HCT116 (cell line): ENCODE measurements around the gene UBAP2. TPM values are rescaled to one million over a fixed set of nuclear protein-coding genes. Genes with fewer than 3 reads are reported as not detected.

Source experiments
- ATAC-seq: fragments of 200-7000 bp; cut with Tn5 transposase; 2 replicates; pipeline ENCODE4 v1.9.1; 2020; ENCODE audit warnings: mild to moderate bottlenecking, moderate library complexity
- BruUV-seq: library from RNA; stranded (reverse); fragments of 400-500 nt; replicated peaks from 2 replicates; lab custom pipeline; 2021; lab: Mats Ljungman, UMichigan
- CTCF ChIA-PET: fragments of 300-600 bp; sonication (Branson Sonifier 250); formaldehyde crosslinking; loops from one replicate; lab custom pipeline; 2021; ENCODE audit warnings: antibody characterized with exemption; lab: Charles Lee
- POLR2A ChIA-PET: fragments of 300-600, 350-600 bp; sonication (Branson Sonifier 250); formaldehyde crosslinking; loops from one replicate; lab custom pipeline; 2021; ENCODE audit warnings: antibody characterized with exemption; lab: Charles Lee
- RAD21 ChIA-PET, 2 experiments: fragments of 300-600 bp; sonication (Branson Sonifier 250); formaldehyde crosslinking; loops; one replicate each; lab custom pipeline; 2023; ENCODE audit warnings: low total read pairs in 2 of 2; ENCODE audit not compliant: uncharacterized antibody in 2 of 2, unreplicated experiment in 2 of 2, low non-redundant PET in 1 of 2; lab: Charles Lee
- DNase-seq: peaks from one replicate; pipeline ENCODE4 v3.0.0-alpha.2; 2010; ENCODE audit warnings: low read depth, low spot score
- H2AFZ ChIP-seq: fragments of 200-600 bp; shearing (Covaris generic), sonication (generic); 2 replicates; pipeline ENCODE4 v1.6.1; 2017; ENCODE audit warnings: low read depth, mixed run types, mixed read lengths, antibody characterized with exemption, low read length; ENCODE audit not compliant: poor library complexity, severe bottlenecking
- H3K27ac ChIP-seq: 2 replicates; pipeline ENCODE4 v1.5.1; 2012; ENCODE audit warnings: low read depth, low read length
- H3K27me3 ChIP-seq: fragments of 200-600 bp; sonication (generic); 2 replicates; pipeline ENCODE4 v1.6.1; 2016; ENCODE audit warnings: mixed run types, low read length, mixed read lengths; ENCODE audit not compliant: insufficient read depth
- H3K36me3 ChIP-seq, 2 experiments: fragments of 200-500 bp in 1 of 2; fragments of 200-600 bp in 1 of 2; sonication (Bioruptor generic) in 1 of 2; sonication (generic) in 1 of 2; 2 replicates each; pipeline versions ENCODE4 v1.5.1 to v1.6.1; 2014 to 2016; ENCODE audit warnings: low read length in 2 of 2, inconsistent platforms in 1 of 2, mixed read lengths in 1 of 2, mixed run types in 1 of 2; ENCODE audit not compliant: insufficient read depth in 2 of 2, control insufficient read depth in 1 of 2
- H3K4me1 ChIP-seq, 2 experiments: fragments of 200-600 bp in 1 of 2; sonication (generic) in 1 of 2; 2 replicates each; pipeline versions ENCODE4 v1.5.1 to v1.6.1; 2012 to 2017; ENCODE audit warnings: low read length in 2 of 2, inconsistent platforms in 1 of 2, mild to moderate bottlenecking in 1 of 2, mixed read lengths in 1 of 2, mixed run types in 1 of 2, moderate library complexity in 1 of 2; ENCODE audit not compliant: insufficient read depth in 2 of 2, control insufficient read depth in 1 of 2
- H3K4me2 ChIP-seq: fragments of 200-600 bp; sonication (generic); 2 replicates; pipeline ENCODE4 v1.6.1; 2017; ENCODE audit warnings: mixed run types, low read length, mixed read lengths
- H3K4me3 ChIP-seq, 2 experiments: fragments of 200-600 bp in 1 of 2; sonication (generic) in 1 of 2; replicated peaks in 1 of 2; 2 replicates each; pipeline ENCODE4 v1.5.1; 2011 to 2016; ENCODE audit warnings: low read length in 2 of 2, control low read depth in 1 of 2, low read depth in 1 of 2, mild to moderate bottlenecking in 1 of 2, mixed read lengths in 1 of 2, mixed run types in 1 of 2
- H3K79me2 ChIP-seq: fragments of 200-600 bp; sonication (generic); 2 replicates; pipeline ENCODE4 v1.6.1; 2017; ENCODE audit warnings: mild to moderate bottlenecking, mixed run types, low read length, moderate library complexity, mixed read lengths; ENCODE audit not compliant: insufficient read depth
- H3K9ac ChIP-seq: fragments of 200-600 bp; sonication (generic); 2 replicates; pipeline ENCODE4 v1.6.1; 2016; ENCODE audit warnings: low read length, mixed read lengths
- H3K9me2 ChIP-seq: fragments of 200-600 bp; sonication (generic), shearing (Covaris generic); 2 replicates; pipeline ENCODE4 v1.6.1; 2017; ENCODE audit warnings: mixed run types, mild to moderate bottlenecking, moderate library complexity; ENCODE audit not compliant: insufficient read depth
- H3K9me3 ChIP-seq, 2 experiments: fragments of 200-500 bp in 1 of 2; fragments of 200-600 bp in 1 of 2; sonication (Bioruptor generic) in 1 of 2; sonication (generic) in 1 of 2; 2 replicates each; pipeline ENCODE4 v1.6.1; 2014 to 2017; ENCODE audit warnings: low read length in 2 of 2, mixed read lengths in 2 of 2, inconsistent platforms in 1 of 2, low read depth in 1 of 2, mild to moderate bottlenecking in 1 of 2, mixed run types in 1 of 2, moderate library complexity in 1 of 2; ENCODE audit not compliant: control insufficient read depth in 1 of 2, insufficient read depth in 1 of 2
- H4K20me1 ChIP-seq: fragments of 200-600 bp; sonication (generic), shearing (Covaris generic); 2 replicates; pipeline ENCODE4 v1.6.1; 2017; ENCODE audit warnings: mixed run types, mild to moderate bottlenecking, moderate library complexity; ENCODE audit not compliant: insufficient read depth
- ATF3 ChIP-seq: IDR thresholded peaks from 2 replicates; pipeline ENCODE4 v1.6.1; 2012
- CBX3 ChIP-seq: IDR thresholded peaks from 2 replicates; pipeline ENCODE4 v1.6.1; 2012; ENCODE audit warnings: low read depth
- CEBPB ChIP-seq: IDR thresholded peaks from 2 replicates; pipeline ENCODE4 v1.6.1; 2012; ENCODE audit warnings: low read depth
- FOSL1 ChIP-seq: IDR thresholded peaks from 2 replicates; pipeline ENCODE4 v1.6.1; 2012; ENCODE audit warnings: low read depth
- POLR2A ChIP-seq: IDR thresholded peaks from 2 replicates; pipeline ENCODE4 v1.7.0; 2011; ENCODE audit warnings: borderline replicate concordance; ENCODE audit not compliant: insufficient read depth, insufficient read length; ENCODE audit errors: extremely low read depth
- RAD21 ChIP-seq: IDR thresholded peaks from 2 replicates; pipeline ENCODE4 v1.6.1; 2012; ENCODE audit warnings: low read depth, mild to moderate bottlenecking
- REST ChIP-seq: IDR thresholded peaks from 2 replicates; pipeline ENCODE4 v1.6.1; 2012; ENCODE audit warnings: low read depth
- SP1 ChIP-seq: IDR thresholded peaks from 2 replicates; pipeline ENCODE4 v1.6.1; 2012; ENCODE audit warnings: low read depth
- YY1 ChIP-seq: IDR thresholded peaks from 2 replicates; pipeline ENCODE4 v1.6.1; 2011; ENCODE audit warnings: low read length, low read depth, moderate library complexity, mild to moderate bottlenecking; ENCODE audit not compliant: insufficient replicate concordance; ENCODE audit errors: extremely low read depth
- ZFX ChIP-seq: fragments of 450-650 bp; IDR thresholded peaks from 2 replicates; pipeline ENCODE4 v1.6.1; 2017
- ZNF274 ChIP-seq: fragments of 200-500 bp; sonication (Bioruptor generic); IDR thresholded peaks from 2 replicates; pipeline ENCODE4 v1.6.1; 2014; ENCODE audit warnings: mild to moderate bottlenecking, low read depth, low read length, inconsistent platforms
- intact Hi-C: fragments of 100-400 bp; cut with micrococcal nuclease; formaldehyde crosslinking; loops from 2 replicates; pipeline ENCODE4 v1.10.0; 2022
- total RNA-seq: library from RNA; stranded (reverse); gene quantifications from one replicate; pipeline ENCODE4 v1.2.1, GENCODE V29; 2021; ENCODE audit not compliant: unreplicated experiment

UBAP2 gene
- total RNA-seq, 1 experiment from 2014 or later, result 51.3 TPM

DNA sequence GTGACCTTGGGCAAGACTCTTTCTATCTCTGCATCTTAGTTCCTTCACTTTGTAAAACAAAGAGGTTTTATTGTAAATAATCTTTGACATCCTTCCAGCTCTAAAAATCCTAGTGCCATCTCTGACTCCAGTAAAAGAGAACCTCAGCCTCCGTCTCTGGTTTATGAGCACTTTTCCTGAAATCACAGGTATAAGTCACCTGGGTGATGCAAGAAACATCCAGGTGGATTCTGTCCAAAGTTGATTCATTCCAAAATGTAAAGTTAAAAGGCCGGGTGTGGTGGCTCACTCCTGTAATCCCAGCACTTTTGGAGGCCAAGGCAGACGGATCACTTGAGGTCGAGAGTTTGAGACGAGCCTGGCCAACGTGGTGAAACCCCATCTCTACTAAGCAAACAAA is 21.1 kb upstream of the UBAP2 start:
- Histone ChIP-seq H3K9ac (no peak overlapping the region), H3K9me3 (no peaks in the 10 kb centered on the region), H4K20me1 (no peaks in the 10 kb centered on the region), H3K9me2 (no peaks in the 10 kb centered on the region), H2AFZ (no peak overlapping the region), H3K27me3 (no peaks in the 10 kb centered on the region), H3K79me2 (no peaks in the 10 kb centered on the region), H3K36me3 (no peaks in the 10 kb centered on the region), H3K4me2 (no peak overlapping the region), H3K4me1 (peaks cover 17 to 24% of the 10 kb centered on the region in 2 experiments), H3K27ac (no peak overlapping the region), H3K4me3 (no peak overlapping the region)
- ATAC-seq (no peak), DNase-seq (no peak)
- RAD21 ChIA-PET, result no interaction called here
- no peak for TF ChIP-seq CEBPB
- TF ChIP-seq SP1, result no peak
- TF ChIP-seq ZNF274, result no peak
- no peak for TF ChIP-seq CBX3
- TF ChIP-seq ATF3, result no peak
- no peak for TF ChIP-seq FOSL1
- TF ChIP-seq RAD21, result no peak
- TF ChIP-seq ZFX, result no peak
- TF ChIP-seq REST, result no peak
- no peak for TF ChIP-seq POLR2A
- TF ChIP-seq YY1, result no peak
- CTCF ChIA-PET, result no interaction called here
- POLR2A ChIA-PET, result no interaction called here
- no TSS peak for BruUV-seq
- intact Hi-C loops, result loop anchor here (5.0 to 10.0 kb wide), 2 partner anchors 255 to 333 kb away; partner anchors contain the start of gene UBE2R2
